ENCODE measurements around the gene CLIC4.

GRCh38 chr1:24881034-24881433, 135.8 kb downstream of the CLIC4 start:
- TF ChIP-seq CTCF (IDR thresholded peaks at IDR 0.05), result no peak
- TF ChIP-seq POLR2A (IDR thresholded peaks at IDR 0.05), result no peak
